ENCODE measurements around the gene TRMT61A.
"Not testable (repeated sequence)": the region's sequence is repeated elsewhere in the genome, so short reads cannot be mapped to it uniquely, and the experiment has no call there.

TRMT61A gene

DNA sequence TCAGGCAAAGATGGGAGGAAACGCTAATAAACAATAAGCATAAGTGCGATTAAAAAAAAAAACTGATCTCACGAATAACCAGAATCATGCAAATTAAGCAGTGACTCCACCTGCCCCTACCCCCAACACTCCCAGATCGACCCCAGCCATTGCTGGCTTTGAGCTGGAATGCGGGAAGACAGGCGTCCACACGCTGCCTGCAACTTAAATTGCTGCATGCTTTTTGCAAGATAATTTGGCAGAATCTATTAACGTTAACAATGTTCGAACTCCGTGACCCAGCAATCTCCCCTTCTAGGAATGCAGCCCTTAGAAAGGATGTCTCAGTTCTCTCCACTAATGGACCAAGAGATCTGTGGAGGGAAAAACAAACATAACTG, 5.4 kb upstream of the TRMT61A start:
- no peak for DNase-seq

DNA sequence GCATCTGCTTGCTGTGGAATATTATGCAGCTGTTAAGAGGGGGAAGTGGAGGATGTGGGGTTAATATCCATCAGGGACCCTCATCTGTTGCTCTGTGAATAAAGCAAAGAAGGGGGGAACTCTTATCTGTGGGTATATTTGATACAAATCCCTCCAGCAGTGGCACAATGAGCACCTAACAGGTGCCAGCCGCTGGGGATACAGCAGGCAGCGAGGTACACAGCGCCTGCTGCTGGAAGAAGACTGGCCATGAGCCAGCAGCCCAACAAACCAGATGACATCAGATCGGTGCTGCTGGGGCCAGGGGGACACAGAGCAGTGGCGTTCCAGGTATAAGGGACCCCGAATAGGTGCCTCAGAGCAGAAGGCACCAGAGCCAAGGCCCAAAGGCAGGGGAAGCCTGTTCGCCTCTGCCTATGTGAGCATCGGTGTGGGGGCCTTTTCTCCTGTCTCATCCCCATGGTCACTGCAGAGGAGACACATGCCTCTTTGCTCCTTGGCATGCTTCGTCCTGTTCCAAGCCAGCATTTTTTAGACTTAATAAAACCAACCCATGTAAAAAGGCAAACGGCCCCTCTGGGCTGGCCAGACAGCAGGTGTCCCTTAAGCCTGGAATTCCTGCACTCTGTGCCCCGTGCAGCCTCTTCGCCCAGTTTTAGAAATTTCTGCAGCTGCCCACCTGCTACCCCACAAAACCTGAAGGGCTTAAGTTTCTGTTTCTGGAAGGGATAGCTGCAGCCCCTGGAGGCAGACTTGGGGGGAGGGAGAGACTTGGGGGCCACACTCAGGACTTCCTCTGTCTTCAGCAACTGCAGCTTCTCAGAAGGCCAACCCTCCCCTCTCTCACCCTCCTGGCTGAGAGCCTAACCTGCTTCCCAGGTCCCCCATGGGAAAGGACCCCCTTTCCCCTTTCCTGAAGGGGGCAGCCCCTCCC, 4.7 kb upstream of the TRMT61A start:
- DNase-seq = no peak

DNA sequence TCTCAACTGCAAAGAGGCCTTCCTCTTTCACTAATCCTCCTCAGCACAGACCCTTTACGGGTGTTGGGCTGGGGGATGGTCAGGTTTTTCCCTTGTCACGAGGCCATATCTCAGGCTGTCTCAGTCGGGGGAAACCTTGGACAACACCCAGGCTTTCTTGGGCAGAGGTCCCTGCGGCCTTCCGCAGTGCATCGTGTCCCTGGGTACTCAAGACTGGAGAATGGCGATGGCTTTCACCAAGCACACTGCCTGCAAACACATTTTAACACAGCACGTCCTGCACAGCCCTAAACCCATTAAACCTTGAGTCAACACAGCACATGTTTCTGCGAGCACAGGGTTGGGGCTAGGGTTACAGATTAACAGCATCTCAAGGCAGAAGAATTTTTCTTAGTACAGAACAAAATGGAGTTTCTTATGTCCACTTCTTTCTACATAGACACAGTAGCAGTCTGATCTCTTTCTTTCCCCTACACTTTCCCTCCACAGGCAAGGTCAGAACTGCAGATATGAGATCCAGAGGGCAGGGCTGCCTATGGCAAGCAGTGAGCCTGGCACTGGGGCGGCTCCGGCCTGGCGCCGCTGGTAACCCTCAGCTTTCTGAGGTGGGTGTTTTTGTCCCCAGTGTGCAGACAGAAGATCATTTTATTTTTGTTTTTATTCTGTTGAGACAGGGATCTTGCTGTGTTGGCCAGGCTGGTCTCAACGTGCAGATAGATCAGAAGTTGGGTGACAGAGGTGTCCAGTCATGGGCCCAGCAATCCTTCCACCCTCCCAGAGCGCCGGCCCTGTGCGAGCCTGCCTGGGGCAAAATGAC, 3.4 kb upstream of the TRMT61A start:
- DNase-seq = not testable (repeated sequence)

DNA sequence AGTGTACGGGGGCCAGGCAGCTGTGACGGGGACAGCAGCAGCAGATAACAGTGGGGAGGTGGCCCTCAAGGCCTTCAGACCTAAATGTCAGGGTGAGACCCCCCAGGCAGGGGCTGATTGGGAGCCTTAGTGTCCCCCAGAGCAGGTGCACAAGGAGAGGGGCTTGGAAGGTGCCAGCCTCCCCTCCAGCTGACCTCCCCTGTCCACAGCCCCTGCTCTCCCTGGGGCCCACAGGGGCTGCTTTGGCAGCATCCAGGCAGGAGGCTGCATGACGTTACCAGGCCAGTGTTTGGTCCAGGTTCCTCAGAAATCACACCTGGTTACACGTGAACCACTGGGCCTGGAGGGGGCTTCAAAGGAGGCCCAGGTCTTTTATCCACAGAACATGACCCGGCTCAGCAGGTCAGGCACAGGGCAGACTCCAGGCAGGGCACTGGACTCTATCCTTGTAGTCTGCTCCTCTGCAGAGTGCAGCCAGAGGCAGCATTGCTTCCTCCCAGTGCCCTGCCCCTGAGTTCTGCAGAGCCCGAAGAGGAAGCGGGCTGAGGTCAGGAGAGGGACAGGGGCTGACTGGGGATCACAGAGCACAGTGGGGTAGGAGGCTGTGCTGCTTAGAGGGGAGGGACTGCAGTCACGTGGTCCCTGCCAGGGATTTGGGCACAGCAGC, 2.6 kb upstream of the TRMT61A start:
- DNase-seq = no peak

DNA sequence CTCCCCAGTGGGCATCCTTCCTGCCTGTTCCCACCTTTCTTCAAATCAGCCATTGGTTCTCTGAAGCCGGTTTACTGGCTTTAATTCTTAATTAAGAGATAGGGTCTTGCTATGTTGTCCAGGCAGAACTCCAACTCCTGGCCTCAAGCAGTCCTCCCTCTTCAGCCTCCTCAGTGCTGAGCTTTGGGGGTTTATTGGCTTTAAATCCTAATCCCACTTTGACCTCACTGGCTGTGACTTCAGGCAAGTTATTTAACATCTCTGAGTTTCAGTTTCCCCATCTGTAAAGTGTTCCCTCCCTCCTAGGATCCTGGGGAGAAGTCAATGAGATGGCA, 2.1 kb upstream of the TRMT61A start:
- no peak for DNase-seq

DNA sequence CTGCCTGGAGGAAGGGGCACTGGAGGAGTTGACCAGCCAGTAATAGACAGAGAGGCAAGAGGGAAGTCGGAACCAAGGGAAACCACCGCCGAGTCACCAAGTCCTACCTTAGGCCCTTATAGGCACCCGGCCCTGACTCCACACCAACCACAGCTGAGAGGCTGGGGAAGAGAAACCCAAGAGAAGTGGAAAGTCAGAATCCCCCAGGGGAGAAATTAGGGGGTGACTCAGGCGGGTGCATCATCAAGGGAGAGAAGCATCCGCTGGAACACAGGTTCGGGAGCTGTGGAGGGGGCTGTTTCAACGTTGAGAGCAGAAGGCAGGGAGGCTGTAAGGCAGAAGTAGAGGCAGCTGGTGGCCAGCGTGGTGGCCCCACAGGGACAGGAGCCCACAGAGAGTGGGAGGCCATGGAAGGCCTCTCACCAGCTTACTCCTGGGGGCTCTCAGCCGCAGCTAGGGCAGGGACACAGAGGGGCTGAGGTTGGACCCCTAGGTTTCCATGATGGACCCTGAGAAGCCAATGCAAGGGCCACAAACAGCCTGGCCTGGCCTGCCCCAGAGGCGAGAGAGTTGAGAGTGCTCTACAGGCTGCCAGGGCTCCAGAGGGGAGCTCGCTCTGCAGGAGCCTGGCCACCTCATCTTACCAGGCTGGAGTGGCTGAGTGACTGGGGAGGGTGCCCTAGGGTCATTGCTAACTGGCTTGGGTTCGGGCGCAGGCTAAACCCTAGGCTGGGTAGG, 1.4 kb upstream of the TRMT61A start:
- no peak for DNase-seq

DNA sequence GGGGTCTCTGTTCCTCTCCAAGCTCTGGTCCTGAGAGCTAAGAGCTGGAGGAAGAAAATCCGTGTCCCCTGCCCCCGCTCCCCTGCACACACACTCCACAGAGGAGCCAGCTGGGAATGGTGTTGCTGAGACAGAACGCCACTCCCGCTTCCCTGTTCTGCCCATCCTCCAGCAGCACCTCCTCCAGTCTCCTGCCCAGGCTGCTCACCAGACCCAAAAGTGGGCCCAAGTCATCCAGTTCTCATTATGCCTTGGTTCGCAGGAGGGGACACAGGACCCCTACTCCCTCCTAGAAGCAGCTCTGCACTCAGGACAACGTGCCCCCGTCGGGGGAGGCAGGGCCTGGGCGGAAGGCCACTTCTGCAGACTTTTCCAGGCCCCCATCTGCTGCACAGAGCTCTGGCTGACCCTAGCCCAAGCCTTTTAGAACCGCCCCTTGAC, 830 bp upstream of the TRMT61A start:
- no peak for DNase-seq

DNA sequence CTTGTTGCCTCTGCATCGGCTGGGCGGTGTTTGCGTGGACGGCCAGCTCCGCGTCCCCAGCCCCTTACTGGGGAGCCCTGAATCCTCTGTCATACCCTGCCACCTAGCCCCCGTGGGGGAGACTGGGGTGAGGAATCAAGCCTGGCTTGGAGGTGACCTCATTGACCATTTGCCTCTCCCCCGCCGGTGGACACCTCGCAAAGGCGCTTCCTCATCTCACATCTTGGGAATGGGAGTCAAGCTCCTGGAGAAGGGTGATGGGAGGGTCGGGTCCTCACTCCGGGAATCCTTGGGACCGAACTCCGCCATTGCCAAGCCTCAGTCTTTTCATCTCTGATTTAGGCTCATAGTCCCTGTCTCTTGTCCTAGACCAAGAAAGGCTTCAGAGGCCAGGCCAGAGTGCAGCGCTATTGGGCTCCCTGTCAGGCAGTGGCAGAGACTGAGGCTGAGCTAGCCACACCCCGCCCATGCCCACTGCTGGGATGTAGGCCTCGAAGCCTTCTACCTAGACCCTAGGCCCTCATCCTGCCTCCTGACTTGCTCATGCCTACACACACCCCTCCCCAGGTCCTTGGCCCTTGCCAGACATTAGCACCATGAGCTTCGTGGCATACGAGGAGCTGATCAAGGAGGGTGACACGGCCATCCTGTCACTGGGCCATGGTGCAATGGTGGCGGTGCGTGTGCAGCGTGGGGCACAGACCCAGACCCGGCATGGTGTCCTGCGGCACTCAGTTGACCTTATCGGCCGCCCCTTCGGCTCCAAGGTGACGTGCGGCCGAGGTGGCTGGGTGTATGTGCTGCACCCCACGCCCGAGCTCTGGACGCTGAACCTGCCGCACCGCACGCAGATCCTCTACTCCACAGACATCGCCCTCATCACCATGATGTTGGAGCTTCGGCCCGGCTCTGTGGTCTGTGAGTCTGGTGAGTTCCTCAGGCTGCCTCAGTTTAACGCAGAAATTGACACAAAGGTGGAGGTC, 678 bp downstream of the TRMT61A start:
- DNase-seq = no peak

DNA sequence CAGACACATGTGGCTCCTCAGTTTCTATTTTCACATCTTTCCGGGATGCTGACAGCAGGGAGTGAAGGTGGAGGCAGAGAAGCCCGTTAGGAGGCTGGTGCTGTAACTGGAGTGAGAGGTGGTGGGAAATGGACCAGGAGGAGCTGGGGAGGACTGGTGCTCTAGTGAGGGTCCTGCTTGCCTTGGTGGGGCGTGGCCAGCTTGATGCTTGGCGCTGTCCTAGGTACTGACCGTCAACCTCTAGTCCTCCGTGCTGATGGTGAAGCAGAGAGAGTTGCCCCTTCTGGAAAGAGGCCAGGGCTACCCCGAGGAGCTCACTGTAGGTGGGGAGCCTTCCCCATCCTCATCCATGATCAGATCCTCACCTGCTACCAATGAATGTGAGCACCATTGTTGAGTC, 1.4 kb downstream of the TRMT61A start:
- no peak for DNase-seq

DNA sequence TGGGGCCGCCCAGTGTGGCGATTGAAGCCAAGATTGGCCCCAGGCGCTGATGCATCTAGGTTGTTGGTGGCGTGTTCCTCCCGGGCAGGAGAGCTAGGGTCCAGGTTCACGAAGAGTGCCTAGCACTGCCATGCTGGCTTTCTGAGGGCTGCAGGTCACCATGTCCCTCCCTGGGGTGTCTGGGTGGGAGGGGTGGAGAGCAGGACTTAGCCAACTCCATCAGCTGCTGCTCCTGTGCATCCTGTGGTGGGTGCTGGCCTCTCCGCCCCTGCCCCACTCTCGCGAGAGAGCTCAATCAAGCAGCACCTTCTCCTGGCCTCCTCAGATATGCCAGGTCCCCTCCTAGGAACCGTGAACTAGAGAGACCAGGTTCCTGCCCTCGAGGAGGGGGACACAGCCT, 1.8 kb downstream of the TRMT61A start:
- DNase-seq = no peak

DNA sequence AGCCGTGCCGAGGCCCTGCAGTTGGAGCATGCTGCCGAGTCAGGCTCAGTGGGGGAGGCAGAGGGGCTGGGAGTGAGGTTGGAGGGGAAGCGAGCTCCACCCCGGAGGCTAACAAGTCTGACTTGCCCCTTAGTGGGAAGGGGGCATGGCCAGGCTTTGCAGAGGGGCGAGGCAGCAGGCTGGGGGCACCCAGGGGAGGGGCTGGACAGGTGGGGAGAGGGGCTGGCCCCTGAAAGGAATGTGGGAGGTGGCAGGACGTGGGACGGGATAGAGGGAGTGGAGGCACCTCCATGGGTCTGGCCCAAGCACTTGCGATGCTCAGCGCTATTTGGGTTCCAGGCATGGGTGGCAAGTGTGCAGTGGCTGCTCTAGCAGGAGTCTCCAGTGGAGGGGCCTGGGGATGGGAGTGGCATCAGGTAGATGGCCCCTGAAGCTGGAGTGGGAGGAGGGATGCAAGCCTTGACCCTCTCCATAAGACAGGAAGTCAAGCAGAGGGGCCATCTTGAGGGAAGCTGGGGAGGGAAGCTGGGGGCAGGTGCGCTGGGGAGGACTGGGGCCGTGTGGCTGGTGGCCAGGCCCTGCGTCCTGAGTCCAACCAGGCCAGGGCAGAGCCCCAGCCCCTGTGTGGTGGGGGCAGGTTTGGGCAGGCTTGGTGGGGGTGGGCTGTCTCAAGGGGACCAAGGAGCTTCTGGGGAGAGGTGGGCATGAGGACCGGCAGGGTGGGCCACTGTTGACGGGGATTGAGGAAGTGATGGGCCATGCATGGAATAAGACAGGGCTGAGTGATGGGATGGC, 2.6 kb downstream of the TRMT61A start:
- no peak for DNase-seq

DNA sequence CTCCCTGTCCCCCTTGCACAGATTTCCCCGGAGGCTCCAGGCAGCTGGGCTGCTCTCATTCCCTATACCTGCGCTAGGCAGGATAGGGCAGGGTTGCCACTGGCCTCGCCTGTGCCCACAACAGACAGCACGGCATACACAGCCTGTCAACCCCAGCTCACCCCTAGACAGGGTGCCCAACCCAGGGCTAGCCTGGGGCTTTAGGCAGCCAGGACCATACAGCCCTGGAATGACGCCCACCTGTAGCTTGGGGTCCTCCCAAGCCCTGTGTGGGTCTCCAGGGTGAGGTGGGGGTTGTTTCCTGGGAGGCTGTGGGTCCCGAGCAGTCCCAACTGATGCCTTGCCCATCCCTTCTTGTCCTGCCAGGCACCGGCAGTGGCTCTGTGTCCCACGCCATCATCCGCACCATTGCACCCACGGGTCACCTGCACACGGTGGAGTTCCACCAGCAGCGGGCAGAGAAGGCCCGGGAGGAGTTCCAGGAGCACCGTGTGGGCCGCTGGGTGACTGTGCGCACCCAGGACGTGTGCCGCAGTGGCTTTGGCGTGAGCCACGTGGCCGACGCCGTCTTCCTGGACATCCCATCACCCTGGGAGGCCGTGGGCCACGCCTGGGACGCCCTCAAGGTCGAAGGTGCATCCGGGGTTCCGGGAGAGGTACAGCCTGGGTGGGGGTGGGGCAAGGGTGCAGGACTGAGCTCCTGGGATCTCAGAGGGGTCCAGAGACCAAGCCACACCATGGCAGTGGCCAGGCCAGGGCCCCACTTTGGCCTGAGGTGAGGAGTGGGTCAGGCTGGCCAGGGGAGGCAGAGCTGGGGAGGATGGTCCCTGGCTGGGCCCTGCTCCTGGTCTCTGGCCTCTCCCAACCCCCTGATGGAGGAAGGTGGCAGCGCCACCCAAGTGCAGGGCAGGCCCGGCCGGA, 3.5 kb downstream of the TRMT61A start:
- no peak for DNase-seq

DNA sequence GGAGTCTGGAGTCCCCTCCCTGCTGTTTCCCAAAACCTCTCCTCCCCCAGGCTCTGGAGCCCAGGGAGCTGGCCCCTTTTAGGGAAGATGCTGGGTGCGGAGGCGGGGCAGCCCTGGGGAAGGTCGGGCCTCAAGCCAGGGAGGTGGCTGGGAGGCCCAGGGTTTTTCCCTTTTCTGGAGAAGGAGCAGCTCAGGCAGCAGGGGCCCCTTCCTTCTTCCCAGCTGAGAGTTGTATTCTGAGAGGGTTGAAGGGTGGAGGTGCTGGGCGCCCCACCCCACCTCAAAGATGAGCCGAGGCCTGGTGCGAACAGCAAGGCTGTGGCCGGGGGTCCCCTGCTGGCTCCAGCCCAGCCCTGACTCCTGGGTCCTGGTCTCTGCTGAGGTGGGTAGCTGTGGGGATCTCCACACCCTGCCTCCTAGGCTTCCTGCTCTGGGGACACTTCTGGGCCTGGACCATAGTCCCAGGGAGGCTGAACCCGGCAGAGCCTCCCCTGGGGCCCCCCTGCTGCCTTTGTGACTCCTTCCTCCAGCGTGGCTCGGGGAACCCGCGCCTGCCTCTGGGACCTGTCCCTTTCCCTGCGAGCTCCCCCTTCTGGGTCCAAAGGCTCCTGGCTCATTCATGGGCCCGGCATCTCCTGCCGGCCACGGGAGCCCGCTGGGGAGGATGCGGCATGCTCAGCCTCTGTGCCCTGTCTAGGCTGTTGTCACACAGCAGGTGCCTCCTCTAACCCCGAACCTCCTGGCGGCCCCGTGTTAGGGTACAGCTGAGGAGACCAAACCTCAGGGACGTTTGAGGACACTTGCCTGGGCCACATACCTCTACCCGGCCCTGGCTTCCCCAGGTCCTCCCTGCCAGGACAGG, 4.4 kb downstream of the TRMT61A start:
- DNase-seq = no peak

DNA sequence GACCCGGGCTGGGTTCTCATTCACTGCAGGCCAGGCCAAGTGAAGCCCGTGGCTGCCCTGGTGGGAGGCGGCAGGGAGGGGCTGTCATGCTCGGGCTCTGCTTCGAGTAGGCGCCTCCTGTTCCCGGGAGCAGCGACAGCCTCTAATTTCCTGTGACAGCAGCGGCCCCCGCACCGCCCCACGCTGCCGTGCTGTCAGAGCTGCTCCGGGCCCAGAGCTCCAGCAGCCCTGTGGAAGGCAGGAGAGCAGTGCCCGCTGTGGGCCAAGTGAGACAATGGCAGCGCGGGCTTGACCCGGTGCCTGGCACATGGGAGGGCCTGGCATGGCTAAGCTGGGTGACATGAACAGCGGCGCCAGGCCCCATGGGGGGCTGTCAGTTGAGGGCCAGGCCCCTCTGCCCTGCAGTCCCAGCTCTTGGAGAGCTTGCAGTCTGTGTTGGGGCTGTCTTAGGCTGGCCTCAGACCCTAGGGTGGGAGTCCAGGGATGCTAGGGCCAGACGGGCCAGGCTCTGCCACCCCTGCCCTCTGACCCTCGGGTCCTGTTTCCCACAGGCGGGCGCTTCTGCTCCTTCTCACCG, 5.1 kb downstream of the TRMT61A start:
- no peak for DNase-seq

DNA sequence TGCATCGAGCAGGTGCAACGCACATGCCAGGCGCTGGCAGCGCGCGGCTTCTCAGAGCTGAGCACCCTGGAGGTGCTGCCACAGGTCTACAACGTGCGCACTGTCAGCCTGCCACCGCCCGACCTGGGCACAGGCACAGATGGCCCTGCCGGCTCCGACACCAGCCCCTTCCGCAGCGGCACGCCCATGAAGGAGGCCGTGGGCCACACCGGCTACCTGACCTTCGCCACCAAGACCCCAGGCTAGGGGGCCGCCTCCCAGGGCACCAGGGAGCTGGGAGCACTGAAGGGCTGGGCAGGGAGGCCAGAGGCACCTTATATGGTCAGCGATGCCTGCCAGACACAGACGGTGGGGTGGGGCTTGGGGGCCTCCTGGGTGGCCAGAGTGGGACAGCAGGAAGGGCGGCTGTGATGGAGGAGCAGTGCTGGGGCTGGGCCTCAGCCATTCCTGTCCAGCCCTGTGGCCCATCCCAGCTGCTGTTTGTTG, 5.6 kb downstream of the TRMT61A start:
- no peak for DNase-seq

DNA sequence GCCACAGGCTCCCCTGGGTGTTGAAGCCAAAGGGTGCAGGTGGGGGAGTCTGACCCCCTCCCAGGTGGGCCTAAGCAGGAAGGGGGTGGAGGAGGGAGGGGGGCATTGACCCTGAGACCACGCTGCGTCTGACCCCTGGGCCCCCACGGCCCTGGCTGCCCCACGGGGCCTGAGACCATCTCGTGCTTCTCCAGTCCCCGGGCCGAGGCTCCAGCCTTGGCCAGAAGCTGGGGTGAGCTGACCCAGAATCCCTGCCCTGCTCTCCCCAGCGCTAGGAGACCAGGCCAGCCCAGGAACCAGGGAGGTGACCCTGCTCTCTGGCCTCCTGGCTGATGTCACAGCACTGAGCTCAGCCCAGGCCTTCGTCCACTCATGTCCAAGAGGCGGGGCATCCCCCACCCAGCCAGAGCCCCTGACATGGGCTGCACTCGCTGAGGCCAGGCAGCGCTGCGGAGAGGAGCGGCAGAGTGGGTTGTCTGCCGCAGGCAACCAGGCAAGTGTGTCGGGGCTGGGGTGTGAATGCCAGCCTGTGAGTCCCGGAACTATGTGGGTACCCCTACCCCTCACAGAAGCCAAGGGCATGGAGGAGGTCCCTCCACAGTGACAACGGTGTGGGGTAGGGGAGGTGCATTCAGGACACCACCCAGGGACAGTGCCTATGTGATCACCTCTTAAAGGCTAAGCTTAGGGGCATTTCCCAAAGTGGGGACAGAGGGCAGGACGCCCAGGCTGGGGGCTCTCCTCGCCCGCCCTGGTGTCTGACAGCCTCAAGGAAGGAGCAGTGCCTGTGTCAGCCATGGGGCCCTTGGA, 6.3 kb downstream of the TRMT61A start:
- no peak for DNase-seq

DNA sequence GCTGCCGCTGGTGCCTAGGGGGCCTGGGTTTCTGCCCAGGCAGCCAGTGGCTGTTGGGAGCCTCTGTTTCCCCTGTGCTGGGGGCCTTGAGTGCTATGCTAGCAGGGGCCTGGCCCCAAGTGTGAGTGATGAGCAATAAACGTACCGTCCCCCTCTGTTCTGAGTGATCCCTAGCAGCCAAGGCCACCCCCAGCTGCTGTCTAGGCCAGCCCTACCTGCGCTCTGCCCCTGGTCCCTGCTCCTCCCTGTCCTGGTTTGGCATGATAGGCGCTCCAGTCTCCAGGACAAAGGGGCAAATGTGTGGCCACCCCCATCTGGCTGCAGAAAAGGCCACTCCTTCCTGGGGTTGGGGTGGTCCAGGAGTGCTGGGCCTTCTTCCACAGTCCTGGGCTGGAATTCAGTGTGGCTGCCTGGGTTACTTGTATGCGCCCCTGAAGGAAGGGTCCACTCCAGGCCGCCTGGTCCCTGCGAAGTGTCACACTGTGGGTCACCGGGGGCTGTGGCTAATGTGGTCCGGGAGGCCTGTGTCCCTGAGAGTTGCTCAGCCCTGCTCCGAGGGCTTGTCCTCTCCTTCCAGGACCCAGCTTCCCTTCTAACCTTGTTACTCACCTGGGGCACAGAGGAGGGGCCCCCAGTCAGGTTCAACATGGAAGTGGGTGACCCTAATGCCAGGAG, 7.0 kb downstream of the TRMT61A start:
- DNase-seq = no peak

Measured in CD4-positive, alpha-beta T cell treated with Interleukin-17A for 1 hour (primary cell).